ENCODE results near the gene ROGDI.

ROGDI gene

GRCh38 chr16:4840984-4841383, 38.6 kb upstream of the ROGDI start:
- Histone ChIP-seq H3K27me3 (replicated peaks; ENCODE audit: control insufficient read depth, insufficient read depth, low read length) (no peaks in the 10 kb centered on the region), H3K4me3 (replicated peaks; ENCODE audit: low read depth, low read length) (no peak overlapping the region), H3K36me3 (ENCODE audit: control insufficient read depth, insufficient read depth, low read length) (peaks cover 30% of the 10 kb centered on the region)
- no peak for DNase-seq (ENCODE audit: extremely low read depth, insufficient read length)
- no peak for TF ChIP-seq CTCF (IDR thresholded peaks at IDR 0.05; ENCODE audit: insufficient read depth, low read length, poor library complexity, severe bottlenecking)

- no peak for TF ChIP-seq CTCF (IDR thresholded peaks at IDR 0.05; ENCODE audit: insufficient read depth, low read length, poor library complexity, severe bottlenecking)
- no peaks in the 10 kb centered on the region for H3K27me3 ChIP-seq (replicated peaks; ENCODE audit: control insufficient read depth, insufficient read depth, low read length)
- H3K36me3 ChIP-seq (ENCODE audit: control insufficient read depth, insufficient read depth, low read length), result peaks cover 31% of the 10 kb centered on the region
- no peak overlapping the region for H3K4me3 ChIP-seq (replicated peaks; ENCODE audit: low read depth, low read length)
- no peak for DNase-seq (ENCODE audit: extremely low read depth, insufficient read length)
Measured at GRCh38 chr16:4839942-4840341, 37.5 kb upstream of the ROGDI start.

GRCh38 chr16:4837733-4838501, 35.5 kb upstream of the ROGDI start:
- TF ChIP-seq CTCF (IDR thresholded peaks at IDR 0.05; ENCODE audit: insufficient read depth, low read length, poor library complexity, severe bottlenecking), result no peak
- H3K36me3 ChIP-seq (ENCODE audit: control insufficient read depth, insufficient read depth, low read length), result peaks cover 27% of the 10 kb centered on the region
- no peaks in the 10 kb centered on the region for H3K27me3 ChIP-seq (replicated peaks; ENCODE audit: control insufficient read depth, insufficient read depth, low read length)
- H3K4me3 ChIP-seq (replicated peaks; ENCODE audit: low read depth, low read length), result no peak overlapping the region
- no peak for DNase-seq (ENCODE audit: extremely low read depth, insufficient read length)

DNA sequence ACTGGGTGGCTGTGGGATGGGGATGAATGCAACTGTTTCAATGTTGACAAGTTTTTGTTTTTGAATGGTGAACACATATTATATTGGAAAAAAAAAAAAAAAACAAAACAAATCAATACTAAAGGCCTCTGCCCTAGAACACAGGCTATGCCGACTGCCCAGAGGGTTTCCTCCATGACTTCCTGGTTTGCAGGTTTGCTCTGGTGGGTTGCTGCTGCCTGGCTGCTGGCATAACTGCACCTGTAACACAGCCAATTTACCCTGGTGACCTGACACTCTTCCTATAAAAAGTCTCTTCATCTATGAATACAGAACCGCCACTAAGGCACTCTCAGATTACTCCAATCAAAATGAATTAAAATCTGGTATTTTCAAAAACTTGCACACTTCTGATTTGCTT, 34.3 kb upstream of the ROGDI start:
- H3K27me3 ChIP-seq (replicated peaks; ENCODE audit: control insufficient read depth, insufficient read depth, low read length), result no peaks in the 10 kb centered on the region
- DNase-seq (ENCODE audit: extremely low read depth, insufficient read length), result no peak
- H3K4me3 ChIP-seq (replicated peaks; ENCODE audit: low read depth, low read length), result no peak overlapping the region
- no peak for TF ChIP-seq CTCF (IDR thresholded peaks at IDR 0.05; ENCODE audit: insufficient read depth, low read length, poor library complexity, severe bottlenecking)
- H3K36me3 ChIP-seq (ENCODE audit: control insufficient read depth, insufficient read depth, low read length), result peaks cover 34% of the 10 kb centered on the region

GRCh38 chr16:4833584-4833983, 31.2 kb upstream of the ROGDI start:
- H3K4me3 ChIP-seq (replicated peaks; ENCODE audit: low read depth, low read length), result no peak overlapping the region
- H3K36me3 ChIP-seq (ENCODE audit: control insufficient read depth, insufficient read depth, low read length), result peaks cover 30% of the 10 kb centered on the region
- DNase-seq (ENCODE audit: extremely low read depth, insufficient read length), result no peak
- no peak for TF ChIP-seq CTCF (IDR thresholded peaks at IDR 0.05; ENCODE audit: insufficient read depth, low read length, poor library complexity, severe bottlenecking)
- no peaks in the 10 kb centered on the region for H3K27me3 ChIP-seq (replicated peaks; ENCODE audit: control insufficient read depth, insufficient read depth, low read length)
